Neural cell (in vitro differentiated cells): Measurements from ENCODE around the gene CTNNBL1.

Experiments used
- CTCF ChIP-seq: fragments of 450-650 bp; IDR thresholded peaks from 2 replicates; pipeline ENCODE4 v1.5.1; 2014; ENCODE audit warnings: antibody characterized with exemption, mild to moderate bottlenecking, moderate library complexity; ENCODE audit not compliant: poor library complexity, severe bottlenecking
- EP300 ChIP-seq: fragments of 450-650 bp; conservative IDR thresholded peaks from 2 replicates; pipeline ENCODE4 v1.6.1; 2014; ENCODE audit warnings: antibody characterized with exemption, mild to moderate bottlenecking, moderate library complexity; ENCODE audit not compliant: poor library complexity, severe bottlenecking
- EZH2 ChIP-seq: fragments of 200-600, 300-800 bp; shearing (Covaris generic), sonication (generic); IDR thresholded peaks from 2 replicates; pipeline ENCODE4 v1.6.1; 2014; ENCODE audit warnings: antibody characterized with exemption, low read length, borderline replicate concordance, mild to moderate bottlenecking; ENCODE audit not compliant: insufficient read depth, poor library complexity, severe bottlenecking
- MXI1 ChIP-seq: fragments of 450-650 bp; conservative IDR thresholded peaks from 2 replicates; pipeline ENCODE4 v1.6.1; 2014; ENCODE audit warnings: antibody characterized with exemption, mild to moderate bottlenecking; ENCODE audit not compliant: poor library complexity, severe bottlenecking
- POLR2AphosphoS5 ChIP-seq: IDR thresholded peaks from 2 replicates; pipeline ENCODE4 v1.6.1; 2012
- RAD21 ChIP-seq: fragments of 450-650 bp; conservative IDR thresholded peaks from 2 replicates; pipeline ENCODE4 v1.6.1; 2014; ENCODE audit warnings: antibody characterized with exemption, mild to moderate bottlenecking, moderate library complexity
- REST ChIP-seq: IDR thresholded peaks from 2 replicates; pipeline ENCODE4 v1.6.1; 2012; ENCODE audit warnings: borderline replicate concordance
- SMC3 ChIP-seq: fragments of 450-650 bp; conservative IDR thresholded peaks from 2 replicates; pipeline ENCODE4 v1.6.1; 2014; ENCODE audit warnings: antibody characterized with exemption, mild to moderate bottlenecking, moderate library complexity; ENCODE audit not compliant: poor library complexity
- TAF1 ChIP-seq: IDR thresholded peaks from 2 replicates; pipeline ENCODE4 v1.6.1; 2012; ENCODE audit warnings: low read depth

- TF ChIP-seq POLR2AphosphoS5 (no peak), CTCF (no peak), MXI1 (no peak), EZH2 (no peak), REST (no peak), TAF1 (no peak), EP300 (no peak), SMC3 (no peak), RAD21 (no peak)
Observed at GRCh38 chr20:37749620-37750403, 56.0 kb downstream of the CTNNBL1 start.
